Right lobe of liver (tissue), 6 donors: ENCODE data around the gene MEF2C. TPM values are rescaled to one million over a fixed set of nuclear protein-coding genes. Genes with fewer than 3 reads are reported as not detected.

Experiments used
- ATAC-seq, 4 donors: fragments of 200-7000 bp; cut with Tn5 transposase; one replicate each; pipeline ENCODE4 v1.9.1; 2020; ENCODE audit warnings: mild to moderate bottlenecking in 4 of 4, moderate library complexity in 4 of 4
- DNase-seq, 3 donors: peaks; one replicate each; pipeline ENCODE4 v3.0.0-alpha.2; 2020
- H3K27ac ChIP-seq, 3 donors: fragments of 200-600 bp; one replicate each; pipeline ENCODE4 v1.8.0; 2022
- H3K27me3 ChIP-seq, 2 donors: fragments of 200-600 bp; one replicate each; pipeline ENCODE4 v1.8.0; 2022
- H3K36me3 ChIP-seq, 4 donors: fragments of 200-600 bp; sonication (generic) in 1 of 4; one replicate each; pipeline versions ENCODE4 v1.5.1 to v1.8.0; 2017 to 2022; ENCODE audit warnings: control low read depth in 1 of 4
- H3K4me1 ChIP-seq, 4 donors: fragments of 200-600 bp; sonication (generic) in 1 of 4; one replicate each; pipeline versions ENCODE4 v1.5.1 to v1.8.0; 2017 to 2022; ENCODE audit warnings: control low read depth in 1 of 4
- H3K4me3 ChIP-seq, 3 donors: fragments of 200-600 bp; one replicate each; pipeline ENCODE4 v1.8.0; 2022
- H3K9me3 ChIP-seq, 4 donors: fragments of 200-600 bp; sonication (generic) in 1 of 4; one replicate each; pipeline versions ENCODE4 v1.5.1 to v1.8.0; 2017 to 2022; ENCODE audit warnings: control low read depth in 1 of 4
- CTCF ChIP-seq, 4 donors: fragments of 200-600 bp in 3 of 4; fragments of 450-650 bp in 1 of 4; IDR thresholded peaks; one replicate each; pipeline versions ENCODE4 v1.5.1 to v1.8.0; 2016 to 2022; ENCODE audit warnings: antibody characterized with exemption in 4 of 4, mild to moderate bottlenecking in 2 of 4
- POLR2A ChIP-seq: fragments of 450-650 bp; IDR thresholded peaks from one replicate; pipeline ENCODE4 v1.6.1; 2017; ENCODE audit warnings: antibody characterized with exemption, mild to moderate bottlenecking
- WGBS: methylation state at CpG from one replicate; pipeline ENCODE4 v1.1.6; 2018; ENCODE audit warnings: low coverage, low lambda C conversion rate; ENCODE audit not compliant: insufficient coverage; ENCODE audit errors: missing lambda C conversion rate; 5-methylcytosine and 5-hydroxymethylcytosine counted together
- intact Hi-C, 2 donors: fragments of 100-400 bp; cut with DNase I; formaldehyde crosslinking; loops; one replicate each; pipeline versions ENCODE4 v1.11.2 to v1.14.1; 2022
- long read RNA-seq: library from polyadenylated mRNA; unstranded; transcript quantifications from one replicate; pipeline ENCODE4 v2.0.0, GENCODE V29; 2019
- total RNA-seq, 6 experiments: library from RNA; depleted of rRNA in 2 of 6; stranded (reverse); fragments of >200 nt in 2 of 6; fragmentation: NEBNext Ultra II Directional in 3 of 6; extraction: Animal tissue kit (Norgen Biotek cat#: 25700) in 3 of 6; gene quantifications; one replicate each; pipeline versions ENCODE4 v1.1.0 to v1.2.4, GENCODE V29; 2016 to 2023
- donor health status: DM: no; HTN: yes; CAD: no.
- donor health status: DM: no; HTN: no; CAD: no.
- donor health status: DM: no; HTN: no; CAD: no.
- donor health status: DM: no; HTN: yes; CAD: no.
- donor health status: DM: no; HTN: yes; CAD: no.

The MEF2C gene
- total RNA-seq = 10 to 100 TPM in 2 of 6 experiments, 1 to 10 TPM in 4; 4.4 to 19.4 (median 6.4) TPM
- long read RNA-seq, partial matches to known transcripts = 0 of 1 reads
- long read RNA-seq, other reads (novel, unspliced or antisense) = 1 of 1 reads

- no peaks in the 10 kb centered on the region for H3K36me3 ChIP-seq
- ATAC-seq = peak; percentile 65 to 78 (median 71)
- peak; percentile 64 to 72 (median 66) for DNase-seq
- WGBS = 2% methylated on average over 49 of the region's 52 CpGs
- H3K4me3 ChIP-seq = peak within 1 kb of the TSS; percentile 33 to 56 (median 42)
- TF ChIP-seq CTCF (IDR thresholded peaks at IDR 0.05) (no peak), POLR2A (peak; percentile 69)
- no peaks in the 10 kb centered on the region for H3K9me3 ChIP-seq
- H3K27me3 ChIP-seq = no peaks in the 10 kb centered on the region
- peak within 1 kb of the TSS; percentile 66 to 80 (median 74) for H3K27ac ChIP-seq
- intact Hi-C loops = no loop called here
- H3K4me1 ChIP-seq = peaks cover 0 to 10% (median 0%) of the 10 kb centered on the region in 4 donors
Observed at GRCh38 chr5:88883059-88883835, at the start of gene MEF2C. TSS of gene MEF2C (minus strand) at chr5:88883184. CDS start at chr5:88823788, 59,396 bp downstream.

GRCh38 chr5:88932541-88932940 lies 49.6 kb upstream of the MEF2C start:
- H3K4me3 ChIP-seq = no peak overlapping the region
- intact Hi-C loops = no loop called here
- ATAC-seq (no peak), DNase-seq (no peak)
- no peaks in the 10 kb centered on the region for H3K27me3 ChIP-seq
- no peak overlapping the region for H3K27ac ChIP-seq
- no peaks in the 10 kb centered on the region for H3K9me3 ChIP-seq
- H3K36me3 ChIP-seq = no peaks in the 10 kb centered on the region
- H3K4me1 ChIP-seq = no peaks in the 10 kb centered on the region
- 75% methylated on average over 2 of the region's 2 CpGs for WGBS
- no peak for TF ChIP-seq POLR2A
- no peak for TF ChIP-seq CTCF (IDR thresholded peaks at IDR 0.05)

- DNase-seq = no peak
- no peaks in the 10 kb centered on the region for H3K4me1 ChIP-seq
- no peaks in the 10 kb centered on the region for H3K36me3 ChIP-seq
- no peak overlapping the region for H3K27ac ChIP-seq
- intact Hi-C loops = no loop called here
- 69% methylated on average over 1 of the region's 1 CpG for WGBS
- no peaks in the 10 kb centered on the region for H3K27me3 ChIP-seq
- TF ChIP-seq POLR2A (no peak), CTCF (IDR thresholded peaks at IDR 0.05) (no peak)
- no peak overlapping the region for H3K4me3 ChIP-seq
- H3K9me3 ChIP-seq = no peaks in the 10 kb centered on the region
- no peak for ATAC-seq
Observed at GRCh38 chr5:88930335-88930734, 47.4 kb upstream of the MEF2C start.

- no peak for DNase-seq
- Histone ChIP-seq H3K27me3 (no peaks in the 10 kb centered on the region), H3K27ac (no peak overlapping the region), H3K4me1 (no peaks in the 10 kb centered on the region), H3K4me3 (no peak overlapping the region), H3K36me3 (no peaks in the 10 kb centered on the region), H3K9me3 (no peaks in the 10 kb centered on the region)
- intact Hi-C loops = no loop called here
- no peak for ATAC-seq
- TF ChIP-seq POLR2A = no peak
- TF ChIP-seq CTCF (IDR thresholded peaks at IDR 0.05) = no peak
- WGBS = 62% methylated on average over 6 of the region's 6 CpGs
Observed at GRCh38 chr5:88929385-88929784, 46.4 kb upstream of the MEF2C start.
